NCI-H2196 (cell line): ENCODE results near the gene ZBTB5.
"Not testable (repeated sequence)": the region's sequence is repeated elsewhere in the genome, so short reads cannot be mapped to it uniquely, and the experiment has no call there.

Source experiments
- DNase-seq: peaks from one replicate; lab custom pipeline; 2025; ENCODE audit not compliant: unreplicated experiment; lab: John Stamatoyannopoulos, UW

The ZBTB5 gene

DNA sequence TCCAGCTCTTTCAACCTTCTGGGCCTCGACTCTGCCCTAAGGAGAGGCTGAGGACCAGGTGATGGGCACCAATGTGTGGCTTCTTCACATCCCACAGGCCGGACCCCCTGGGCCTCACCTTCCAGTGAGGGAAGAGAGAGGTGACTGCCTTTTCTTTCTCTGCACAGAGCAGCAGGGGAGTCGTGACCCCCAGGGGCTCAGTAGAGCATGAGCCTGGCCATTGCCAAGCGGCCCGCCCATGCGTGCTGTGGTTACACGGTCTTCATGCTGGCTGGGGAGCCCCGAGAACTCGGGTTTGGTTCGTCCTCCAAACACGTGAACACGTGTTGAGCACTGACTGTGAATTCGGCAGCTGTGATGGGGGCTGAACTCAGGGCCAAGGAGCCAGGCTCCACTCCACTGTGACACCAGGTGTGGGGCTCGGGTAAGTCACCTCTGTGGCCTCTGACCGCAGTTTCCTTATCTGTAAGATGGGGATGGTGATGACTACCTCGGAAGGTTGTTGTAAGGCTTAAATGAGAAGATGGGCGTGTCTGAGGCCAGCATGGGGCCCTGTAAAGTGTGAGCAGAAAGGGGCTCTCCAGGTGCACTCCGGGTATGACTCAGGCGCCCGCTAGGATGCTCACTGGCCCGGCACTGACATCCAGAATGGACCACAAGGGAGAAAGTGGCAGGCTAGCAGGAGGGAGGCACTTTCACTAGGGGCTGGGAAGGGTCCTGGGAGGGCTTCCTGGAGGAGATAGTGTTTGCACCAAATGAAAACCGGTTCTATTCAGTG lies 56.1 kb downstream of the ZBTB5 start:
- no peak for DNase-seq

DNA sequence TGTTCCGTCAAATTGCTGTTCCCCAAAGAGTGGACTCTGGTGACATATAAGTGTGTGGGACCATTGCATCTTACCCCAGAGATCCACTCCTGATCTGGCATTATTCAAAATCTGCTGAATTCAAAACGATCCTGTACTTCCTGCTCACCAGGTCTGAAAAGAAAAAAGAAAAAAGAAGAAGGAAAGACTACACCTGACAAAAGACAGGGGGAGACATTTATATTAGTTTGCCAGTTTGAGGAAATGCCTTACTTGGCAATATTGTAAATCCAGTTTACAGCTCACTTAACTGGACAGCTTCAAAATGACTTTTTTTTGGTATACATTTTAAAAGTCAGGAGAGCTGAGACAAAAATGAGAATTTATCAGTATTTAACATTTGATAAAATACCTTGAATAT lies 57.8 kb downstream of the ZBTB5 start:
- peak; percentile 18 for DNase-seq

DNA sequence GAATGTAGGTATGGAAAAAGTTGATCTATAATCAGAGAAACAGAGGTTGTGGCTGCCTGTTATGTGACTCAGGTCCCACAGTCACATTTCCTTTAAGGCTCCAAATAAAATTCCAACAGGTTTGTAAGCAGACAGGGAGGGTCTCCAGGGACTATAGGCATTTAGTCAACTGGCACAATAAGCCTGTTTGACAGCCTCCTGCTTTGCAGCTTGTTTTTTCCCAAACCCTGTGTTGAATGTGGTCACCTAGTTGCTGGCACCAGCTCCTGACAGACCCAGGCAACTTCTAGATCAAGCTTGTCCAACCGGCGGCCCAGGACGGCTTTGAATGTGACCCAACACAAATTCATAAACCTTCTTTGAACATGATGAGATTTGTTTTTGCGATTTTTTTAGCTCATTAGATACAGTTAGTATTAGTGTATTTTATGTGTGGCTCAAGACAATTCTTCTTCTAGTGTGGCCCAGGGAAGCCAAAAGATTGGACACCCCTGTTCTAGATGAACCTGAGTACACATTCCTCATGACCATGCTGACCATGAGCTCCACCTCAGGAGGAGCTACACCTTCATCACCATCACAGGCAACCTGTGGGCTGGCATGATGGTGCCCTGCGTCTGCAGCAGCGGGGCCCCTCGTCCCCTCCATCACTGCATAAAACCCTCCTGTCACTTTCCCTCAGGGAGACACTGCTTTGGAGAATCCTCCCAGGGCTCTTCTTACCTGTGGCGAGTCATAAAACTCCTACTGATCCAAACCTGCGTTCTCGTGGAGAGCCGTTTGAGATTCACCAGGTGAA lies 58.4 kb downstream of the ZBTB5 start:
- DNase-seq: no peak

DNA sequence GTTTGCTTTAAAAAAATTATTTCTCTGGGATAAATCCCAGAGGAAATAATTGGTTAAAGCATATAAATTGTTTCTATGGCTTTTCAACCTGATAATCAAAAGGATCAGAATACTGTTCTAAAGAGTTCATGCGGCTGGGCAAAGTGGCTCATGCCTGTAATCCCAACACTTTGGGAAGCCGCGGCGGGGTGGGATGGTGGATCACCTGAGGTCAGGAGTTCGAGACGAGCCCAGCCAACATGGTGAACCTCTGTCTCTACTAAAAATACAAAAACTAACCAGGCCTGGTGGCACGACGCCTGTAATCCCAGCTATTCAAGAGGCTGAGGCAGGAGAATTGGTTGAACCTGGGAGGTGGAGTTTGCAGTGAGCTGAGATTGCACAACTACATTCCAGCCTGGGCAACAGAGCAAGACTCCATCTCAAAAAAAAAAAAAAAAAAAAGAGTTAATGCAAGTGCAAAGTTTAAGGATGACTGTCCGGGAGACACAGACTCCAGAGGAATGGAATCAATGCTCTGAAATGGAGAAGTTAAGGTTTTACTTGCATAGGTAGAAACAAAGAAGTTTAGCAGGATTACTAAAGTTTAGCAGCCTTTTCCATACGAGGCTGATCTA lies 59.4 kb downstream of the ZBTB5 start:
- no peak for DNase-seq

DNA sequence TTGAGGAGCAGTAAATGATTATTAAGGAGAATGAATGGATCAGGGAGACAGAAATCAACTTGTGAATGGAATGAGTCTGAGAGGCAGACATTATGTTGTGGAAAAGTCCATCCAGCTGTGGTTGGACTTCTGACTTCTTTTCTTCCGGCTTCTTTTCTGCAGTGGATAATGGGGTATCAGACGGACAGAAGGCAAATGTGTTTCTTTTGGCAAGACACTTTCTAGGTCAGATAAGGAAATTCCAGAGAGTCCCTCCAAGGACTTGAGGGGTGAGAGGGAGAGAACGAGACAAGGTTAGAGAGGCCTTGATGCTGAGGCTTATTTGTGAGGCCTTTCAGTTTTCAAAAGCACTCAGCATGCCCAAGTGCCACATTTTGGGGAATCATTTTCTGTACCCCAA lies 59.9 kb downstream of the ZBTB5 start:
- no peak for DNase-seq

DNA sequence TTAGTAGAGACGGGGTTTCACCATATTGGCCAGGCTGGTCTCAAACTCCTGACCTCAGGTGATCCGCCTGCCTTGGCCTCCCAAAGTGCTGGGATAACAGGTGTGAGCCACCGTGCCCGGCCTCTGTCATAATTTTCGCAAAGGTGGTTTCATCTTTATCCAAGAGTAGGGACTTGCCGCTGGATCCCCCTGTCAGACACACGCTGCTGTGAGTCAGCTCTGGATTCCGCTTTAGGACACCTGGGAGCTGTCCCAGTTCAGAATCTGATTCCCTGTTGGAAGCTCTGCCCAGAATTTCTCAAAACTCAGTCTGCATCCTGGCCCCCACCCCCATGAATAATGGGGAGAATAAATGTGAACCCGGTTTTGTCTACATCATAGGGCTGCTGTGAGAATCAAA lies 60.7 kb downstream of the ZBTB5 start:
- no peak for DNase-seq

DNA sequence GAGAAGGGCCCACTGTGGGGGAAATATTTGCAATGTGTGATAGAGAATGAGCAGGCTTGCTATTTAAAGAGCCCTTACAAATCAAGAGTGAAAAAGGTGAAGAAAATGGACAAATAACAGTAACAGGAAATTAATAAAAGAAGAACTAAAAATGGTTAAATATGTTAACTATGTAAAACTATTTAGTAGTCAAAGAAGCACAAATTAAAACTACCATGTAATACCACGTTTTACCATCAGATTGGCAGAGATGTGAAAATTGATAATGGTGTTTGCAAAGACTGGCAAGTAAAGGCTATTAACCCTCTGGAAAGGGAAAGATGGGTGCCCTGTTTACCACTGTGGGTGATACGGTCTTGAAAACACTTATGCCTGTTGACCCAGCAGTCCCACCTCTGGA lies 65.9 kb downstream of the ZBTB5 start:
- no peak for DNase-seq

DNA sequence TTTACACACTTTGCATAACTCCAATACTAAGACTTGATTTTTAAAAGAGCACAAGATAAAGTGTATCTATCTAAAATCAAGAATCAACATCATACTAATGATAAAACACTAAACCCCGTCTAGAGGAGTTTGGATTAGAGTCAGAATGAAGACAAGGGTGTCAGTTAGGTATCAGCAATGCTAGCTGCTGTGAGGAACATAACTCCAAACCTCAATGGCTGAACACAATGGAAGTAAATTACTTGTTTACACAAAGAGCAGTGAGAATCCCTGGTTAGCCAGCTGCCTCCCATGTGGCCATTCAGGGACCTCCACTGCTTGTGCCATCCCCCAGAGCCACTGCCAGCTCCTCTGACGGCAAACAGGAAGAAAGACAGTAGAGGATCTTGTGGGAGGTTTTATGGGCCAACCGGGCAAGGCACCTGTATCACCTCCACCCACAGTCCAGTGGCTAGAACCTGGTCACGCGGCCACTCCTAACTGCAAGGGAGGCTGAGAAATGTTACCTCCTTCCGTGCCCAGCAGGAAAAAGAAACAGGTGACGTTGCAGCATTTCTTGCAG lies 66.7 kb downstream of the ZBTB5 start:
- DNase-seq: no peak

DNA sequence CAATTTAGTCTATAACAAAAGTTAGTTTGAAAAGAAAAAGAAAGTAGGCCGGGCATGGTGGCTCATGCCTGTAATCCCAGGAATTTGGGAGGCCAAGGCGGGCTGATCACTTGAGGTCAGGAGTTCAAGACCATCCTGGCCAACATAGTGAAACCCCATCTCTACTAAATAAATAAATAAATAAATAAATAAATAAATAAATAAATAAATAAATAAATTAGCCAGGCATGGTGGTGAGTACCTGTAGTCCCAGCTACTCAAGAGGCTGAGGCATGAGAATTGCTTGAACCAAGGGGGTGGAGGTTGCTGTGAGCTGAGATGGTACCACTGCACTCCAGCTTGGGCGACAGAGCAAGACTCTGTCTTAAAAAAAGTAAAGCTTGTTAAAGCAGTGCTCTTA lies 67.3 kb downstream of the ZBTB5 start:
- DNase-seq: not testable (repeated sequence)

DNA sequence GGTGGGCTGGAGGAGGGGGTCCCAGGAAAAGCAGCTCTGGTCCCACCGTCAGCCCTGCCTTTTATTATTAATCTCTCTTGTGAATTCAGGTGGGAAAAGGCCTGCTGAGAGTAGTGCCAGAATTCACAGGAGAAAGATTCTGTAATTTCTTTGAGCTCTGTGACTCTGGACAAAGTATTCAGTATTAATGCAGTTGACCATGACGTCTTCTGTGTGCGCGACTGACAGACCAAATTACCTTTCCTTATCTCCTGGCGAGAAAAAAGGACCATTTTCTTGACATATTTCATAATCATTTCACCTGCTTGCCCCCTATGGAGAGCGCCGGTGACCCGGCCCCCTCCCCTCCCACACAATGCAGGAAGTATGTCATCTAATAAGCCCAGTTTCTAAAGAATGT lies 69.6 kb downstream of the ZBTB5 start:
- DNase-seq: no peak

DNA sequence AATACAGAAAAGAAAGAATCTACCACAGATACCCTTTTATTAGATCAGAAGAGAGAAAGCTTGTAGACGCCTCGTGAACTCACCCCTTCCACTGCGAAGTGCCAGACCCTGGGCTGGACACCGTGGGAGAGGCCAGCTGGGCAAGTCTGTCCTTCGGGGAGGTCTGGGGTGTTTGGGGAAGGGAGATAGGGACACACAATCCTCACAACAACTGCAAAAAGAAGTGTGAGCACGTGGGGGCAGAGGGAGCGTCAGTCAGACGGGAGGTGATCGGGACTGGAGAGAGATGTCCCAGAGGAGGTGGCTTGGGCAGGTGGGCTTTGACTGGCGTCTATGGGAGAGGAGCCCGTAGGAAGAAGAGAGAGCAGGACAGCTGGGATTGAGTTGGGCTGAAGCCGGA lies 70.0 kb downstream of the ZBTB5 start:
- DNase-seq: no peak

DNA sequence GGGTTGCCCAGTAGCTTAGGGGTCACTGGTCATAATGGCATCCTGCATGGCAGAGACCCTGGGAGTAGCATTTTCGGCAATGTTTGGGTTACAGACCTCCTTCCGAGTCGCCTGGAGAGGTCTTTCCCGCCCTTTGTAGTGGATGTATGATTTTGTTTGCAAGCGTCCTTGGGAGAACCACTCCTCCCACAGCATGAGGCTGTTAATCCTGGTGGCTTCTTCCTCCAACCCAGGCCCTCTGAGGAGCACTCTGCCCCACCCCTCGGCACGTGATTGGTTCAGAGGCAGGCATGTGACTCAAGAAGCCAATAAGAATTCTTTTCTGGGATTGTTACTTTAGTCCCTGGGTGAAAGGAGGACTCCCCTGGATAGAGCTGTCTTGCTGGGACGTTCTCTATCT lies 73.0 kb downstream of the ZBTB5 start:
- no peak for DNase-seq

DNA sequence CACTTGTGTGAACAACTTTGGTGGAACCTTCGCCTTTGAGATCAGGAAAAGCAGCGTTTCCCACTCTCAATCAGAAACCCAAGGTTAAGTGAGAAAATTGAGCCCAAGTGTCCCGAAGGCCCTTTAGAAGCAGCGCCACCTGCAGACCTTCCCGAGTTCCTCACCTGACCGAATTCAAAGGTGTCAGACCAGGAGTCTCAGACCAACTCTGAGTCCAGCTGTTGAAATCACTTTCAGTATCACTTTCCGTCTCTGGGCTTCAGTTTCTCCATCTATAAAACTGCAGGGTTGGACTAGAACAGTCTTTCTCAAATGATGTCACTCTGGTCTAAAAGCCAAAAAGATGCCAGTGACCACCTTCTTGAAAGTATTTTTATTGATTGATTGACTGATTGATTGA lies 74.5 kb downstream of the ZBTB5 start:
- DNase-seq: no peak
